NB4 (cell line): ENCODE results near the gene C6orf52.

Experiments used
- CTCF ChIP-seq: IDR thresholded peaks from one replicate; pipeline ENCODE4 v1.5.1; 2012; ENCODE audit warnings: low read depth, low read length
- MAX ChIP-seq: IDR thresholded peaks from 2 replicates; pipeline ENCODE4 v1.6.1; 2011; ENCODE audit warnings: low read depth, low read length
- MYC ChIP-seq: IDR thresholded peaks from 2 replicates; pipeline ENCODE4 v1.6.1; 2011; ENCODE audit warnings: low read depth, low read length
- POLR2A ChIP-seq: IDR thresholded peaks from 2 replicates; pipeline ENCODE4 v1.6.1; 2011; ENCODE audit warnings: mild to moderate bottlenecking; ENCODE audit not compliant: insufficient read length; ENCODE audit errors: extremely low read depth

GRCh38 chr6:10659699-10660348 lies 34.6 kb downstream of the C6orf52 start:
- TF ChIP-seq CTCF, result no peak
- TF ChIP-seq POLR2A, result no peak
- TF ChIP-seq MAX, result no peak
- TF ChIP-seq MYC, result no peak
